Measurements from ENCODE around the gene FAM47E.

FAM47E gene

DNA sequence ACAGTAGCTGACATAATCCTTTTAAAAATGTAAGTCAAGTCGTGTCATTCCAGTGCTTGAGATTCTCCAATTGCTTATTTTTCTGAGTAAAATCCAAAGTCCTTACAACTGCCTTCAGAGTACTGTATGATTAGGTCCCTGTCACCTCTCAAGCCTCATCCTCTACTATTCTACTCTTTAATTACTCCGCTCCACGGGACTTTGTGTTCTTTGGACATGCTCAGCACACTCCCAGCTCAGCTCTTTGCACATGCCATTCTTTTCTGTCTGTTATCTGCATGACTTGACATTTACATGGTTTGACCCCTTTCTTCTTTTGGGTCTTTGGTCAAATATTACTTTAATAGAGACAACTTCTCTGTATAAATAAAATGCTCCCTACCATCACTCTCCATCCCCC is 15.1 kb downstream of the FAM47E start:
- CTCF ChIA-PET = no interaction called here
- POLR2A ChIA-PET = no interaction called here

DNA sequence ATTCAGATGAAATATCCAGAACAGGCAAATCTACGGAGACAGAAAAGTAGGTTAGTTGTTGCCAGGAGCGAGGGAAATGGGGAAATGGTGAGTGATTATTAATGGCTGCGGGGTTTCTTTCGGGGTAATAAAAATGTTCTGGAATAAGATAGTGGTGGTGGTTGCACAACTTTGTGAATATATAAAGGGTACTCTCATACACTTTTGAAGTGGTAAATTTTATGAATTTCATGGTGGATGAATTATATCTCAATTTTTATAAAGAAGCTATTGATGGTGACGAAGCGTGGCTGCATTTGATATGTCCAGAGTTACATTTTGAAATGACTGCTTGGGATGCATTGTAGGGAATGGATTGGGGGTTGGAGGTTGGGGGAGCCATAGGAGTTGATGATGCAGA is 16.3 kb downstream of the FAM47E start:
- TF ChIP-seq, protein P1, sequence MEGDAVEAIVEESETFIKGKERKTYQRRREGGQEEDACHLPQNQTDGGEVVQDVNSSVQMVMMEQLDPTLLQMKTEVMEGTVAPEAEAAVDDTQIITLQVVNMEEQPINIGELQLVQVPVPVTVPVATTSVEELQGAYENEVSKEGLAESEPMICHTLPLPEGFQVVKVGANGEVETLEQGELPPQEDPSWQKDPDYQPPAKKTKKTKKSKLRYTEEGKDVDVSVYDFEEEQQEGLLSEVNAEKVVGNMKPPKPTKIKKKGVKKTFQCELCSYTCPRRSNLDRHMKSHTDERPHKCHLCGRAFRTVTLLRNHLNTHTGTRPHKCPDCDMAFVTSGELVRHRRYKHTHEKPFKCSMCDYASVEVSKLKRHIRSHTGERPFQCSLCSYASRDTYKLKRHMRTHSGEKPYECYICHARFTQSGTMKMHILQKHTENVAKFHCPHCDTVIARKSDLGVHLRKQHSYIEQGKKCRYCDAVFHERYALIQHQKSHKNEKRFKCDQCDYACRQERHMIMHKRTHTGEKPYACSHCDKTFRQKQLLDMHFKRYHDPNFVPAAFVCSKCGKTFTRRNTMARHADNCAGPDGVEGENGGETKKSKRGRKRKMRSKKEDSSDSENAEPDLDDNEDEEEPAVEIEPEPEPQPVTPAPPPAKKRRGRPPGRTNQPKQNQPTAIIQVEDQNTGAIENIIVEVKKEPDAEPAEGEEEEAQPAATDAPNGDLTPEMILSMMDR (IDR thresholded peaks at IDR 0.05; ENCODE audit: insufficient read depth, low read length, missing control alignments) = no peak
- POLR2A ChIA-PET = no interaction called here
- DNase-seq (ENCODE audit: low read depth, low spot score) = no peak
- no peak overlapping the region for H3K4me3 ChIP-seq (ENCODE audit: low read depth, low read length)
- CTCF ChIA-PET = interaction anchor here (1.2 kb wide), 1 partner anchor 11 kb away, joined by 3 read pairs; no protein-coding TSS in a partner anchor

More for the DNA sequence above, 15.1 kb downstream of the FAM47E start:
- DNase-seq (ENCODE audit: low read depth, low spot score) = no peak
- no peak overlapping the region for H3K4me3 ChIP-seq (ENCODE audit: low read depth, low read length)
- TF ChIP-seq, protein P1 (IDR thresholded peaks at IDR 0.05; ENCODE audit: insufficient read depth, low read length, missing control alignments) = no peak

DNA sequence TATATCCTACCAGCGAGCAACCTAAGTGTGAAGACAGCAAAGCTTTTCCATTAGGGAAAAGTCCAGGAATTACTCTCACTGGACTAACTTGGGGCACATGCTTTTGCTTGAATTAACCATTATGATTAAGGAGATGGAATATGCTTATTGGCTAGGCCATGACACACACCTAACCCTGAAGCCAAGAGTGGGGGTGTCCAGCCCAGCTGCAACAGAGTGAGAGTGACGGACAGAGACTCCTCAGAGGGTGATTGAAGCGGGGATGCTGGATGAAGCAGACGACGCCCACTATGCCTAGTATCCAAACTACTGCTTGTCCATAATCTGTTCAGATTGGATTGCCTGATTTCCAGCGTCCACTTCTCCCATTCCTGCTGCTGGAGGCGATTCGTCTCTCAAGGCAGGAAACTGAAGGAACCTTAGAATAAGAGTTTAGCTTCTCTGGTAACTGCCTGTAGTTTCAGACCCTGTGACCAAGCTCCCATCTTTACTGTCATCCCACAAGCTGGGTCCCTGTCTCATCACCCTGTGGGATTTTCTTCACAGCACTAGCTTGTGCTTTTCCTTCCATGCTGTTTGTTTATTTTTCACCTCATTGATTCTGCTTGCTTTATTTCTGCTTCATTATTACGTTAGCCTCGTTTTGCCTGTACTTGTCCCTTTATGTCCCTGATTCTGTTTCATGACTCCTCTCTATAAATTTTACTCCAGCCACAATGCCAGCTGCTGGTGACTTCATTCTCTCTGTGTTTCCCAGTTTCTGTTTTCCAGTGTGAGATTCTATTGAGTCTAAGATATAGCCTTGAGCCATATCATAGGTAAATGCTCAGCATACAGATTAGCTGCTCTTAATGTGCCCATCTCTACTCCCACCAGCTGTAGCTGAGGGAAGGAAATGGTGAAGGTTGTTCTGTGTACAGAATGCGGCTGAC is 19.0 kb downstream of the FAM47E start:
- DNase-seq (ENCODE audit: low read depth, low spot score) = no peak
- POLR2A ChIA-PET = no interaction called here
- CTCF ChIA-PET = interaction anchor here (1.5 kb wide), 1 partner anchor 90 kb away, joined by 4 read pairs; no protein-coding TSS in a partner anchor

DNA sequence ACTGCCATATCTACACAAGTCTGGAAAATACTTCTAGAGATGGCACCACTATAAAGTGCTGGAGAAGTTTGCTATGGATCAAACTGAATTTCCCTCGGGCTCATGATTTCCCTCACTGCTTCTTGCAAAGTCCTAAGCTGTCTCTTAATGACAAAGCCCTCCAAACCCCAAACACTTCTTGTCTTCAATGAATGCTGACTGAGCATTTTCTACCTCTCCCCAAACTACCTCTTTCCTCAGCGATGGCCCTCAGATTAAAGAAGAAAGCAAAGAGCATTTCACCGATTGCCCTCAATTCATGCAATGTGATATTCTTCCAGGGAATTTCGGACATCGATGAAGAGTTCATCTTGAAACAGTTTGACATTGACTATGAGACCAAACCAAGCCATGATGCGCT is 19.7 kb downstream of the FAM47E start:
- no peak for DNase-seq (ENCODE audit: low read depth, low spot score)
- ChIA-PET CTCF (interaction anchor here (1.5 kb wide), 1 partner anchor 91 kb away, joined by 4 read pairs; no protein-coding TSS in a partner anchor), POLR2A (no interaction called here)
- TF ChIP-seq, protein P1 (IDR thresholded peaks at IDR 0.05; ENCODE audit: insufficient read depth, low read length, missing control alignments) = no peak
- no peak overlapping the region for H3K4me3 ChIP-seq (ENCODE audit: low read depth, low read length)

More for the DNA sequence above, 19.0 kb downstream of the FAM47E start:
- no peak overlapping the region for H3K4me3 ChIP-seq (ENCODE audit: low read depth, low read length)
- TF ChIP-seq, protein P1 (IDR thresholded peaks at IDR 0.05; ENCODE audit: insufficient read depth, low read length, missing control alignments) = no peak

DNA sequence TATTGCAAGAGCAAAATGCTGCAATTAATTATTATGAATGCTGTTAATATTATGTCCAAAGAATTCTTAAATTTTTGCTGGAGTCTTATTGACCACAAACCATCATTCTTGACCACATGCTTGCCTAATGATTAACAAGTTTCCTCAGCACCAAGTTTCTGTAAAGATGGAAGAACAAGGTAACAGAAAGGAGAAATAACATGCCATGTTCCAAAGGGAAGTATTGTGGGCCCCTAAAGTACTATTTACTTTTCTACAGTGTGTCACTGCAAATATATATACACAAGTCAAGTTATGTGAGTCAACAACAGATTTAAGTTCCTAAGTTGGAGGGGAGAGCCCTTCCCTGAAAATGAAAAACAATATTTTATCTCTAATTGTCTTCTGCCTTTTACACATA is 20.6 kb downstream of the FAM47E start:
- ChIA-PET CTCF (no interaction called here), POLR2A (no interaction called here)
- H3K4me3 ChIP-seq (ENCODE audit: low read depth, low read length) = no peak overlapping the region
- TF ChIP-seq, protein P1 (IDR thresholded peaks at IDR 0.05; ENCODE audit: insufficient read depth, low read length, missing control alignments) = no peak
- DNase-seq (ENCODE audit: low read depth, low spot score) = no peak

DNA sequence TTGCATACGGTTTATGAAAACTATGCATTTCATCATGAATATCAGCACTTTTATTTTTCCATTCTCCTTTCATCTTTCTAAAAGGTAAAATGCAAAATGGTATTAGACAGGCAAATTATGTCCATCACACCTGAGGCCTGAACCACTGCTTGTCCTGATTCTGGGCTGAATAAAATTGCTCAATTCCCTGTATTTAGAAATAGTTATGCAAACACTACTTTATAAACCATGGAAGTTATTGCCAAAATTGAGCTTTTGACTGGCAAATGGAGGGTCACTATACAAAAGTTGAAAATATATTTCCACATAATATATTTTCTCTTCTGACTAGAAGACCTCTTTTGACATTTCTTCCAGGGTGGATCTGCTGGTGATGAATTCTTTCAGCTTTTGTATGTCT is 21.1 kb downstream of the FAM47E start:
- DNase-seq (ENCODE audit: low read depth, low spot score) = no peak
- CTCF ChIA-PET = no interaction called here
- TF ChIP-seq, protein P1 (IDR thresholded peaks at IDR 0.05; ENCODE audit: insufficient read depth, low read length, missing control alignments) = no peak
- POLR2A ChIA-PET = no interaction called here
- no peak overlapping the region for H3K4me3 ChIP-seq (ENCODE audit: low read depth, low read length)

Data from AG04449 (cell line).